DOHH2 (cell line): ENCODE data around the gene NEAT1.
A peak's percentile ranks its signal among the peaks of the same experiment; 100 is the strongest.

Experiments used
- H3F3A ChIP-seq: fragments of 200-600 bp; sonication (generic), shearing (Covaris generic); 2 replicates; pipeline ENCODE4 v1.6.0; 2016; ENCODE audit warnings: antibody characterized with exemption, mild to moderate bottlenecking; ENCODE audit not compliant: control insufficient read depth, insufficient read depth
- H3K27ac ChIP-seq: fragments of 200-600 bp; sonication (generic); 2 replicates; pipeline ENCODE4 v1.5.1; 2014; ENCODE audit warnings: low read depth, mild to moderate bottlenecking, low read length, moderate library complexity
- H3K27me3 ChIP-seq: fragments of 200-600 bp; sonication (generic); 2 replicates; pipeline ENCODE4 v1.6.1; 2014; ENCODE audit warnings: mild to moderate bottlenecking, low read length, mixed read lengths; ENCODE audit not compliant: control insufficient read depth
- H3K36me3 ChIP-seq: fragments of 200-600 bp; sonication (generic); 2 replicates; pipeline ENCODE4 v1.6.1; 2014; ENCODE audit warnings: mild to moderate bottlenecking, low read length, moderate library complexity, mixed read lengths; ENCODE audit not compliant: control insufficient read depth
- H3K4me1 ChIP-seq: fragments of 200-600 bp; sonication (generic); 2 replicates; pipeline ENCODE4 v1.6.1; 2014; ENCODE audit warnings: mild to moderate bottlenecking, low read length, mixed read lengths; ENCODE audit not compliant: control insufficient read depth
- H3K4me2 ChIP-seq: fragments of 200-600 bp; sonication (generic); 2 replicates; pipeline ENCODE4 v1.6.0; 2014; ENCODE audit warnings: mild to moderate bottlenecking, low read length, moderate library complexity
- H3K4me3 ChIP-seq: fragments of 200-600 bp; sonication (generic); 2 replicates; pipeline ENCODE4 v1.5.1; 2014; ENCODE audit warnings: mild to moderate bottlenecking, low read length, mixed read lengths
- H3K79me2 ChIP-seq: fragments of 200-600 bp; sonication (generic); 2 replicates; pipeline ENCODE4 v1.6.1; 2014; ENCODE audit warnings: mild to moderate bottlenecking, low read length, mixed read lengths; ENCODE audit not compliant: control insufficient read depth
- H3K9me2 ChIP-seq: fragments of 200-600 bp; sonication (generic); replicated peaks from 2 replicates; pipeline ENCODE4 v1.6.1; 2014; ENCODE audit warnings: mild to moderate bottlenecking, low read length, mixed read lengths; ENCODE audit not compliant: control insufficient read depth
- H3K9me3 ChIP-seq: fragments of 200-600 bp; sonication (generic); 2 replicates; pipeline ENCODE4 v1.6.1; 2014; ENCODE audit warnings: antibody characterized with exemption, low read length, mixed read lengths; ENCODE audit not compliant: control insufficient read depth, insufficient read depth
- H4K20me1 ChIP-seq: fragments of 200-600 bp; sonication (generic); 2 replicates; pipeline ENCODE4 v1.6.0; 2014; ENCODE audit warnings: low read depth, mild to moderate bottlenecking, antibody characterized with exemption, low read length, moderate library complexity; ENCODE audit not compliant: control insufficient read depth, insufficient read depth
- CTCF ChIP-seq: fragments of 200-600 bp; sonication (generic); IDR thresholded peaks from one replicate; pipeline ENCODE4 v1.5.1; 2014; ENCODE audit warnings: antibody characterized with exemption, mild to moderate bottlenecking, low read depth, low read length; ENCODE audit not compliant: poor library complexity, severe bottlenecking
- EZH2phosphoT487 ChIP-seq: fragments of 200-600 bp; sonication (generic); IDR thresholded peaks from 2 replicates; pipeline ENCODE4 v1.6.1; 2017; ENCODE audit warnings: borderline replicate concordance, mild to moderate bottlenecking, antibody characterized with exemption, low read length, moderate library complexity, mixed read lengths

Gene NEAT1

GRCh38 chr11:65386307-65387140, 36.1 kb upstream of the NEAT1 start, which contains the start of gene FRMD8:
Gene FRMD8 (plus strand): TSS chr11:65386637. CDS start chr11:65387037, 400 bp downstream.
- peaks cover 47% of the 10 kb centered on the region for H3K79me2 ChIP-seq
- H4K20me1 ChIP-seq, result 0 out of 2 replicates have a peak, but pooled peaks cover 3% of the 10 kb centered on the region
- peaks cover 34% of the 10 kb centered on the region for H3K36me3 ChIP-seq
- H3K27me3 ChIP-seq, result no peaks in the 10 kb centered on the region
- H3K27ac ChIP-seq, result peak within 1 kb of the TSS; percentile 17; the same call in 1 of the 2 replicates
- TF ChIP-seq CTCF (no peak), EZH2phosphoT487 (no peak)
- H3F3A ChIP-seq, result peaks cover 7% of the 10 kb centered on the region
- peaks cover 89% of the 10 kb centered on the region for H3K4me1 ChIP-seq
- H3K9me3 ChIP-seq, result no peaks in the 10 kb centered on the region
- peak within 1 kb of the TSS; percentile 98 for H3K4me2 ChIP-seq
- H3K9me2 ChIP-seq, result no peaks in the 10 kb centered on the region
- H3K4me3 ChIP-seq, result peak within 1 kb of the TSS; percentile 97

GRCh38 chr11:65388731-65389130, 33.9 kb upstream of the NEAT1 start:
- no peak overlapping the region for H3K27ac ChIP-seq
- peaks cover 47% of the 10 kb centered on the region for H3K36me3 ChIP-seq
- 0 out of 2 replicates have a peak, but pooled peaks cover 3% of the 10 kb centered on the region for H4K20me1 ChIP-seq
- no peaks in the 10 kb centered on the region for H3K27me3 ChIP-seq
- TF ChIP-seq CTCF (no peak), EZH2phosphoT487 (no peak)
- peaks cover 72% of the 10 kb centered on the region for H3K4me1 ChIP-seq
- H3K4me3 ChIP-seq, result peak overlapping the region; percentile 14; the same call in 1 of the 2 replicates
- peaks cover 7% of the 10 kb centered on the region for H3F3A ChIP-seq
- no peaks in the 10 kb centered on the region for H3K9me3 ChIP-seq
- H3K9me2 ChIP-seq, result no peaks in the 10 kb centered on the region
- H3K4me2 ChIP-seq, result peak overlapping the region; percentile 98
- peaks cover 62% of the 10 kb centered on the region for H3K79me2 ChIP-seq

DNA sequence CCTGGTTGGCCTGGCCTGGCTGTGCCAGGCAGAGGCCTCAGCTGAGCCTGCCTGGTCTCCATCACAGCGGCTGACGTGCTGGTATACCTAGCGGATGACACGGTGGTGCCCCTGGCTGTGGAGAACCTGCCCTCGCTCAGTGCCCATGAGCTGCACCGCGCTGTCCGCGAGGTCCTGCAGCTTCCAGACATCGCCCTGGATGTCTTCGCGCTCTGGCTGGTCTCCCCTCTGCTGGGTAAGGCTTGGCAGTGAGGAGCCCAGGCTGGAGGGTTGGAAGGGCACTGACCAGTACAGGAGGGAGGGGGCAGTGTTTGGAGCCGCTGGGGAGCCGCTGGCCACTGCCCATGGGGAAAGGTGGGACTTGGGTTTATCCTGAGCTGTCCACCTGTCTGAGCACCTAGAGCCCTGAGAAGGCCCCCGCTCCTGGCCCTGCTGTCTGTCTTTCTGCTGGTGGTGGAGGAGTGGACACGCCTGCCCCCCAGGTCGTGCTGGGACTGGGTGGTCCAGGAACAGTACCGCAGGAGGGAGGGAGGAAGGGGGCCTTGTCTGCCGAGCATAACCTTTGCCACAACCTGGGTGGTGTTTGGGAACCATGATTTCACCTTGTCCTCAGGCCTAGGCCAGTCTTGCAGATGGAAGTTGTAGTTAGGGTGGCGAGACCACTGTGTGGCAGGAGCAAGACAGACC, 33.2 kb upstream of the NEAT1 start:
- Histone ChIP-seq H4K20me1 (0 out of 2 replicates have a peak, but pooled peaks cover 3% of the 10 kb centered on the region), H3K27ac (no peak overlapping the region), H3K27me3 (no peaks in the 10 kb centered on the region), H3K36me3 (peaks cover 51% of the 10 kb centered on the region), H3K4me1 (peaks cover 66% of the 10 kb centered on the region), H3K4me2 (peak overlapping the region; percentile 98), H3K9me3 (no peaks in the 10 kb centered on the region), H3F3A (peaks cover 4% of the 10 kb centered on the region), H3K4me3 (no peak overlapping the region), H3K79me2 (peaks cover 62% of the 10 kb centered on the region), H3K9me2 (no peaks in the 10 kb centered on the region)
- no peak for TF ChIP-seq EZH2phosphoT487
- TF ChIP-seq CTCF, result no peak
